SK-N-SH (cell line): ENCODE measurements around the gene OR2S2. TPM values are rescaled to one million over a fixed set of nuclear protein-coding genes. Genes with fewer than 3 reads are reported as not detected.

ENCODE experiments used
- CTCF ChIA-PET: fragments of 300-600, 350-600 bp; formaldehyde crosslinking; extraction: SDS; loops from one replicate; lab custom pipeline; 2021; lab: Yijun Ruan, JAX
- POLR2A ChIA-PET: fragments of 350-600 bp; sonication (Branson Sonifier 250); formaldehyde crosslinking; extraction: SDS; loops from one replicate; lab custom pipeline; 2020; ENCODE audit warnings: antibody characterized with exemption, inconsistent platforms; lab: Yijun Ruan, JAX
- DNase-seq: peaks from one replicate; pipeline ENCODE4 v3.0.0; 2012
- H2AFZ ChIP-seq: fragments of 200-600 bp; sonication (generic); 2 replicates; pipeline ENCODE4 v1.8.1; 2016; ENCODE audit warnings: antibody characterized with exemption, mild to moderate bottlenecking, low read depth
- H3F3A ChIP-seq: fragments of 200-600 bp; sonication (generic); replicated peaks from 2 replicates; pipeline ENCODE3; 2016; ENCODE audit warnings: antibody characterized with exemption, mild to moderate bottlenecking; ENCODE audit not compliant: insufficient read depth
- H3K27ac ChIP-seq, 2 experiments: fragments of 200-500 bp in 1 of 2; fragments of 200-600 bp in 1 of 2; sonication (Bioruptor generic) in 1 of 2; sonication (generic), shearing (Covaris generic) in 1 of 2; 2 replicates each; pipeline versions ENCODE4 v1.5.1 to v1.6.1; 2014 to 2016; ENCODE audit warnings: low read depth in 2 of 2, inconsistent platforms in 1 of 2, low read length in 1 of 2, mild to moderate bottlenecking in 1 of 2, mixed read lengths in 1 of 2
- H3K27me3 ChIP-seq: fragments of 200-600 bp; sonication (generic), shearing (Covaris generic); 2 replicates; pipeline ENCODE4 v1.6.1; 2016; ENCODE audit warnings: mixed run types; ENCODE audit not compliant: insufficient read depth
- H3K36me3 ChIP-seq, 2 experiments: fragments of 200-500 bp in 1 of 2; fragments of 200-600 bp in 1 of 2; sonication (Bioruptor generic) in 1 of 2; sonication (generic) in 1 of 2; replicated peaks in 1 of 2; 2 replicates each; pipeline versions ENCODE3 to v1.5.1; 2014 to 2016; ENCODE audit warnings: low read length in 1 of 2, mild to moderate bottlenecking in 1 of 2; ENCODE audit not compliant: insufficient read depth in 2 of 2, control insufficient read depth in 1 of 2
- H3K4me1 ChIP-seq, 2 experiments: fragments of 200-500 bp in 1 of 2; fragments of 200-600 bp in 1 of 2; sonication (Bioruptor generic) in 1 of 2; sonication (generic), shearing (Covaris generic) in 1 of 2; 2 replicates each; pipeline versions ENCODE4 v1.5.1 to v1.6.1; 2014 to 2016; ENCODE audit warnings: low read depth in 1 of 2, low read length in 1 of 2, mixed run types in 1 of 2; ENCODE audit not compliant: insufficient read depth in 2 of 2, control insufficient read depth in 1 of 2
- H3K4me2 ChIP-seq: fragments of 200-600 bp; sonication (generic), shearing (Covaris generic); 2 replicates; pipeline ENCODE4 v1.6.1; 2017; ENCODE audit warnings: mixed run types
- H3K4me3 ChIP-seq, 2 experiments: fragments of 200-500 bp in 1 of 2; fragments of 200-600 bp in 1 of 2; sonication (Bioruptor generic) in 1 of 2; sonication (generic), shearing (Covaris generic) in 1 of 2; 2 replicates each; pipeline versions ENCODE4 v1.5.1 to v1.8.1; 2014 to 2016; ENCODE audit warnings: low read depth in 2 of 2, inconsistent platforms in 1 of 2, low read length in 1 of 2, mild to moderate bottlenecking in 1 of 2, mixed read lengths in 1 of 2, moderate library complexity in 1 of 2
- H3K79me2 ChIP-seq: fragments of 200-600 bp; sonication (generic); 2 replicates; pipeline ENCODE4 v1.8.1; 2017; ENCODE audit warnings: mild to moderate bottlenecking; ENCODE audit not compliant: insufficient read depth
- H3K9ac ChIP-seq: fragments of 200-600 bp; sonication (generic); 2 replicates; pipeline ENCODE4 v1.6.1; 2017; ENCODE audit warnings: mixed run types
- H3K9me2 ChIP-seq: fragments of 200-600 bp; sonication (generic); 2 replicates; pipeline ENCODE4 v1.6.1; 2017; ENCODE audit warnings: mixed run types
- H3K9me3 ChIP-seq: fragments of 200-600 bp; sonication (generic); 2 replicates; pipeline ENCODE4 v1.6.1; 2017; ENCODE audit warnings: mixed run types, mild to moderate bottlenecking, moderate library complexity
- H4K20me1 ChIP-seq: fragments of 200-600 bp; sonication (generic); 2 replicates; pipeline ENCODE4 v1.6.1; 2017; ENCODE audit warnings: mild to moderate bottlenecking, mixed run types; ENCODE audit not compliant: insufficient read depth
- EP300 ChIP-seq, 2 experiments: IDR thresholded peaks; 2 replicates each; pipeline versions ENCODE4 v1.4.0 to v1.6.1; 2012; ENCODE audit warnings: borderline replicate concordance in 1 of 2, low read depth in 1 of 2, low read length in 1 of 2
- EZH2phosphoT487 ChIP-seq: fragments of 200-600 bp; sonication (generic); IDR thresholded peaks from 2 replicates; pipeline ENCODE4 v1.6.1; 2017; ENCODE audit warnings: low read depth, mixed run types, mild to moderate bottlenecking, antibody characterized with exemption, moderate library complexity, borderline replicate concordance
- FOSL2 ChIP-seq: IDR thresholded peaks from 2 replicates; pipeline ENCODE4 v1.4.0; 2012; ENCODE audit warnings: low read depth, mild to moderate bottlenecking, moderate library complexity, borderline replicate concordance
- MEF2A ChIP-seq: IDR thresholded peaks from 2 replicates; pipeline ENCODE4 v1.4.0; 2012; ENCODE audit warnings: low read depth, borderline replicate concordance
- NFIC ChIP-seq: IDR thresholded peaks from 2 replicates; pipeline ENCODE4 v1.4.0; 2012; ENCODE audit warnings: borderline replicate concordance
- PBX3 ChIP-seq: IDR thresholded peaks from 2 replicates; pipeline ENCODE4; 2012
- RCOR1 ChIP-seq: fragments of 150-350 bp; IDR thresholded peaks from 2 replicates; pipeline ENCODE4 v1.6.1; 2017; ENCODE audit warnings: antibody characterized with exemption, low read length
- REST ChIP-seq: IDR thresholded peaks from 2 replicates; pipeline ENCODE4 v1.6.1; 2012; ENCODE audit warnings: mild to moderate bottlenecking, low read depth, low read length, moderate library complexity
- RXRA ChIP-seq: IDR thresholded peaks from 2 replicates; pipeline ENCODE4 v1.4.0; 2012; ENCODE audit warnings: low read depth, mild to moderate bottlenecking, borderline replicate concordance
- SIN3A ChIP-seq: IDR thresholded peaks from 2 replicates; pipeline ENCODE4 v1.6.1; 2012; ENCODE audit warnings: low read depth, mild to moderate bottlenecking, low read length, moderate library complexity, borderline replicate concordance
- TAF1 ChIP-seq: IDR thresholded peaks from 2 replicates; pipeline ENCODE4 v1.6.1; 2012; ENCODE audit warnings: low read depth, mild to moderate bottlenecking, low read length, moderate library complexity, borderline replicate concordance
- TCF12 ChIP-seq: IDR thresholded peaks from 2 replicates; pipeline ENCODE4 v1.4.0; 2012
- ZBTB33 ChIP-seq: IDR thresholded peaks from 2 replicates; pipeline ENCODE4 v1.4.0; 2012; ENCODE audit warnings: low read depth, borderline replicate concordance
- WGBS: methylation state at CpG from one replicate; pipeline ENCODE4 v1.1.6; 2017; ENCODE audit warnings: low lambda C conversion rate; 5-methylcytosine and 5-hydroxymethylcytosine counted together
- polyA plus RNA-seq, 3 experiments: library from polyadenylated mRNA; depleted of rRNA; stranded (reverse); fragments of >200 nt; gene quantifications; 2 replicates each; pipeline ENCODE4 v1.2.3, GENCODE V29; 2012
- TF ChIP-seq, protein P1 (sequence below): fragments of 150-350 bp; IDR thresholded peaks from 2 replicates; pipeline ENCODE4 v1.6.1; 2017; ENCODE audit warnings: antibody characterized with exemption, low read length, low read depth, borderline replicate concordance
- TF ChIP-seq, protein P2 (sequence below): fragments of 150-350 bp; IDR thresholded peaks from 2 replicates; pipeline ENCODE4 v1.6.1; 2016; ENCODE audit warnings: mild to moderate bottlenecking, low read depth, low read length

Gene OR2S2
- polyA plus RNA-seq, 1 of the 3 experiments (the other 2 are of a cell fraction) = not detected

- no peak for TF ChIP-seq REST
Measured at GRCh38 chr9:35954942-35955546, 2.9 kb downstream of the OR2S2 start (continued).

DNA sequence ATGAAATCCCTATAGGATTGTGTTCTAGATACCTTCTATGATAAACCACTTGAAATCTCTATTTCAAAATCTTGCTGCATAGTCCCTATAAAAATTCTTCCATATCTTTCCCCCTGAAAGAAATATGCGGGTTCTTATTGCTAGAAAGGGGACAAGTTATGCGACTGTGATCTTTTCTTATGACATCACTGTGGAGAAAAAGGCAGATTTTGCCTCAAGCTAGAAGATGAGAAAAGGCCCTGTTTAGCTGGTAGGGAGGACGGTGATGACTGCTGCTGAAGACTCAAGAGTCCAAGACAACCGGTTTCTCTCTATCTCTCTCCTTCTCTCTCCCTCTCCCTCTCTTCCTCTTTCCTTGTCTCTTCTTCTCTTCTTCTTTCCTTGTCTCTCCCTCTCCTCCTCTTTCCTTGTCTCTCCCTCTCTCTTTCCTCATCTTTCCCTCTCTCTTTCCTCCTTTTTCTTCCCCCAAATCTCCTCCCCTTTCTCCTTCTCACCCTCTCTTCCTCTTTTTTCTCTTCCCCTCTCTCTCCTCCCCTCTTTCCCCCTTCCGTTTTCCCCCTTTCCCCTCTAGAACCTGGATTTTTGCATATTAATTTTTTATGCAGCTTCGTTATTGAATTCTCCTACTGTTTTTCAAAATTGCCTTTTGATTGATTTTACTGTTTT lies 5.3 kb downstream of the OR2S2 start:
- Histone ChIP-seq H3K27me3 (no peaks in the 10 kb centered on the region), H3K27ac (peak overlapping the region in 1 of 2 experiments; percentile 26; a peak in 2 of 4 replicates), H3K9ac (no peak overlapping the region), H3K9me3 (no peaks in the 10 kb centered on the region), H3K4me2 (no peak overlapping the region), H3K4me3 (no peak overlapping the region), H3K79me2 (no peaks in the 10 kb centered on the region), H4K20me1 (no peaks in the 10 kb centered on the region), H3K4me1 (peaks cover 0 to 6% of the 10 kb centered on the region in 2 experiments; a peak in 1 of 4 replicates), H3K36me3 (no peaks in the 10 kb centered on the region), H2AFZ (peak overlapping the region; percentile 57; the same call in 1 of the 2 replicates), H3F3A (peaks cover 19% of the 10 kb centered on the region), H3K9me2 (no peaks in the 10 kb centered on the region)
- DNase-seq = no peak
- 55% methylated on average over 6 of the region's 6 CpGs for WGBS
- ChIA-PET CTCF (interaction anchor here (0.6 to 1.6 kb wide), 5 partner anchors 12 to 1702 kb away, joined by 3 to 7 read pairs (median 4); no protein-coding TSS in a partner anchor), POLR2A (no interaction called here)
- TF ChIP-seq RXRA (no peak), PBX3 (no peak), EP300 (IDR thresholded peaks at IDR 0.05; ENCODE audit: borderline replicate concordance in 1 of 2, low read depth in 1 of 2, low read length in 1 of 2) (no peak), REST (no peak), NFIC (no peak), RCOR1 (no peak), FOSL2 (no peak), TAF1 (no peak), SIN3A (no peak), TCF12 (no peak), EZH2phosphoT487 (no peak), ZBTB33 (no peak), MEF2A (no peak)
- TF ChIP-seq, protein P1, sequence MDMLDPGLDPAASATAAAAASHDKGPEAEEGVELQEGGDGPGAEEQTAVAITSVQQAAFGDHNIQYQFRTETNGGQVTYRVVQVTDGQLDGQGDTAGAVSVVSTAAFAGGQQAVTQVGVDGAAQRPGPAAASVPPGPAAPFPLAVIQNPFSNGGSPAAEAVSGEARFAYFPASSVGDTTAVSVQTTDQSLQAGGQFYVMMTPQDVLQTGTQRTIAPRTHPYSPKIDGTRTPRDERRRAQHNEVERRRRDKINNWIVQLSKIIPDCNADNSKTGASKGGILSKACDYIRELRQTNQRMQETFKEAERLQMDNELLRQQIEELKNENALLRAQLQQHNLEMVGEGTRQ = no peak
- TF ChIP-seq, protein P2, sequence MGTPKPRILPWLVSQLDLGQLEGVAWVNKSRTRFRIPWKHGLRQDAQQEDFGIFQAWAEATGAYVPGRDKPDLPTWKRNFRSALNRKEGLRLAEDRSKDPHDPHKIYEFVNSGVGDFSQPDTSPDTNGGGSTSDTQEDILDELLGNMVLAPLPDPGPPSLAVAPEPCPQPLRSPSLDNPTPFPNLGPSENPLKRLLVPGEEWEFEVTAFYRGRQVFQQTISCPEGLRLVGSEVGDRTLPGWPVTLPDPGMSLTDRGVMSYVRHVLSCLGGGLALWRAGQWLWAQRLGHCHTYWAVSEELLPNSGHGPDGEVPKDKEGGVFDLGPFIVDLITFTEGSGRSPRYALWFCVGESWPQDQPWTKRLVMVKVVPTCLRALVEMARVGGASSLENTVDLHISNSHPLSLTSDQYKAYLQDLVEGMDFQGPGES = no peak
